ENCODE results near the gene NINJ1. TPM values are rescaled to one million over a fixed set of nuclear protein-coding genes. Genes with fewer than 3 reads are reported as not detected.

Gene NINJ1
- total RNA-seq, 1 experiment from 2014 or later: 30.5 TPM

DNA sequence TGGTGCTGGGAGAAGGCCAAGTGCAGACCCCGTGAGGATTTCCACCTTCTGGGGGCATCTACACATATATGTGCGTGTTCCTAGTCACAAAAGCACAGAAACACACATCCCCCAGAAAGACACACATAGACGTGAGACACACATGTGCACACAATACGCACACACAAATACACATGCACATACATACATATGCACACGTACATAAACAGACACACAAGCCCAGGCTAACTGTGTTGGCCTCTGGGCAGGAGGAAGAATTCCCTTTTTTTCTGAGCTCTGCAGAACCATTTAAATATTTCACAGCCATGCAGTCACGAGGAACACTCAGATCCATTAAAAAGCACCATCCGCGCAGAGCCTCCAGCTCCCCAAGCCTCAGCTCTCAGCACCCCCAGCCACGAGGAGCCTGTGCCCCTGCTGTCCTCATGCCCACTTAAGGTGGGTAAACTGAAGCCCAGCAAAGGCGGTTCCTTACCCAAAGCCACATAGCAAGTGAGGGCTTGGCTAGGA lies 5.3 kb downstream of the NINJ1 start:
- POLR2A ChIA-PET (ENCODE audit: unreplicated experiment): no interaction called here
- no peak overlapping the region for H2AFZ ChIP-seq (ENCODE audit: low read length)
- BruUV-seq (replicated peaks): no TSS peak
- ATAC-seq (no peak), DNase-seq (no peak)
- no peak overlapping the region for H3K27ac ChIP-seq (ENCODE audit: low read length)
- H3K9me2 ChIP-seq (replicated peaks; ENCODE audit: low read length): no peaks in the 10 kb centered on the region
- H3K4me2 ChIP-seq (ENCODE audit: low read length): no peak overlapping the region
- H3F3A ChIP-seq (ENCODE audit: low read length, unreplicated experiment): no peaks in the 10 kb centered on the region
- no peaks in the 10 kb centered on the region for H3K36me3 ChIP-seq (ENCODE audit: low read depth, low read length)
- peaks cover 23% of the 10 kb centered on the region for H3K79me2 ChIP-seq (ENCODE audit: low read length)
- no peak overlapping the region for H3K4me3 ChIP-seq (ENCODE audit: low read length)
- intact Hi-C loops (cut with micrococcal nuclease): no loop called here
- no peaks in the 10 kb centered on the region for H3K9me3 ChIP-seq (ENCODE audit: low read length)
- H3K27me3 ChIP-seq (ENCODE audit: low read length): no peaks in the 10 kb centered on the region
- H4K20me1 ChIP-seq (ENCODE audit: low read length): no peaks in the 10 kb centered on the region
- no peak for TF ChIP-seq EZH2phosphoT487 (IDR thresholded peaks at IDR 0.05; ENCODE audit: borderline replicate concordance, low read length)
- TF ChIP-seq EZH2 (IDR thresholded peaks at IDR 0.05; ENCODE audit: low read length, unreplicated experiment): no peak
- H3K4me1 ChIP-seq (ENCODE audit: insufficient read depth, low read length): peaks cover 13% of the 10 kb centered on the region
- no peak overlapping the region for H3K9ac ChIP-seq (ENCODE audit: low read length)
- CTCF ChIA-PET: no interaction called here

DNA sequence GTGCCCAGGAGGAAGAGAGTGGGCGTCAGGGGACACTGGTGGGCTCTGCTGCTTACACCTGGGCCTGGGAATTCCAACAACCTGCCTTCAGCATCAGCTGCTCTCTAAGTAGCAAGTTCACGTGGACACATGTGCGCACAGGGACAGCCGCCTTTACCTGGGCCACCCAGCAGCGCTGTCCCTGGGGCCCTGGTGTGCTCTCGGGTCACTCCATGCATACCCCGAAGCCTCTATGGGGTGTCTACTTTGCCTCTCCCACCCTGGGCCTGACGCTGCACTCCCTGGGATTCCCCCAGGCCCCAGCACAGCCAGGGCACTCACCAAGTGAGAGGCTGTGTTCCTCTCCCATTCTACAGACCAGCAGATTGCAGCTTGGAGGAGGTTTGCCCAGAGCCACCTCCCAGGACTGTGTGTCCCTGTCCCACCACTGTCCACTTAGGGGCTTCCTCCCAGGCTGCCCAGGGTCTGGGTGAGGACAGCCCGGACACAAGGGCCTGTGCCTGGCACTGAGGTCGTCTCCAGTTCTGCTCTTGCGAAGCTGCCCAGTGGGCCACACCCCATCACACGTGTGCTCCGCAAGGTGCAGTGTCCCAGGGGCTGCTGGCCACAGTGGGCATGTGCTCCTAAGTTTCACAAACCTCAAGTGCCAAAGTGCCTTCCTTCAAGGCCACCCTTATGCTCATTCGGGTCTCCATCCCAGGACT lies 5.9 kb downstream of the NINJ1 start:
- H3K9me3 ChIP-seq (ENCODE audit: low read length): no peaks in the 10 kb centered on the region

DNA sequence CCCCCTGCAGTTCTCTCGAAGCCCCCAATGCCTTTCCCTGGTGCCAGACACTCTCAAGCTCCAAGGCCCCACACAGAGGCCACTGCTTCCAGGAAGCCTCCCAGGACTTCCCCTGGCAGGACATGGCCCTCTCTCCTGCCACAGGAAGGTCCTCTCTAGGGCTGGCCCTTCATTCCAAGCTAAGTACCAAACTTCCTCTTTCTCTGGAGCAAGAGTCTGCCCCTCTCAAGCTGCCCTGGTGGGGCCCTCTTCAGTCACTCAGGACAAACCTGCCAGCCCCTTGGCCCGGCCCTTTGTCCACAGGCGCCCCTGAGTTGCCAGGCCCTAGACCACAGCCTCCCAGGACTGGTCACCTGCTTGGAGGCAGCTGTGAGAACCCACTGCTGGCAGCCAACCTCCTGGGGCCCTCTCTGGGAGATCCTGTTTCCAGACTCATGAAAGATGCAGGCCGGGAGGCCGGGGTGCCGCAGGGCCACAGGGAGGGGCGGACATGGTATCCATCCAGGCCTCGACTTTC lies 6.6 kb downstream of the NINJ1 start:
- ATAC-seq: no peak
- BruUV-seq (replicated peaks): no TSS peak
- Histone ChIP-seq H3K36me3 (ENCODE audit: low read depth, low read length) (no peaks in the 10 kb centered on the region), H3K27me3 (ENCODE audit: low read length) (no peaks in the 10 kb centered on the region), H3F3A (ENCODE audit: low read length, unreplicated experiment) (no peaks in the 10 kb centered on the region), H3K27ac (ENCODE audit: low read length) (no peak overlapping the region), H3K79me2 (ENCODE audit: low read length) (peaks cover 9% of the 10 kb centered on the region; the same call in 1 of the 2 replicates), H2AFZ (ENCODE audit: low read length) (no peak overlapping the region), H3K9ac (ENCODE audit: low read length) (no peak overlapping the region), H3K4me1 (ENCODE audit: insufficient read depth, low read length) (peaks cover 3% of the 10 kb centered on the region; the same call in 1 of the 2 replicates), H3K4me2 (ENCODE audit: low read length) (no peak overlapping the region), H3K9me2 (replicated peaks; ENCODE audit: low read length) (no peaks in the 10 kb centered on the region), H3K9me3 (ENCODE audit: low read length) (no peaks in the 10 kb centered on the region), H3K4me3 (ENCODE audit: low read length) (no peak overlapping the region), H4K20me1 (ENCODE audit: low read length) (no peaks in the 10 kb centered on the region)
- no peak for DNase-seq
- ChIA-PET POLR2A (ENCODE audit: unreplicated experiment) (no interaction called here), CTCF (no interaction called here)
- intact Hi-C loops (cut with micrococcal nuclease): no loop called here
- no peak for TF ChIP-seq EZH2phosphoT487 (IDR thresholded peaks at IDR 0.05; ENCODE audit: borderline replicate concordance, low read length)
- TF ChIP-seq, protein P1, sequence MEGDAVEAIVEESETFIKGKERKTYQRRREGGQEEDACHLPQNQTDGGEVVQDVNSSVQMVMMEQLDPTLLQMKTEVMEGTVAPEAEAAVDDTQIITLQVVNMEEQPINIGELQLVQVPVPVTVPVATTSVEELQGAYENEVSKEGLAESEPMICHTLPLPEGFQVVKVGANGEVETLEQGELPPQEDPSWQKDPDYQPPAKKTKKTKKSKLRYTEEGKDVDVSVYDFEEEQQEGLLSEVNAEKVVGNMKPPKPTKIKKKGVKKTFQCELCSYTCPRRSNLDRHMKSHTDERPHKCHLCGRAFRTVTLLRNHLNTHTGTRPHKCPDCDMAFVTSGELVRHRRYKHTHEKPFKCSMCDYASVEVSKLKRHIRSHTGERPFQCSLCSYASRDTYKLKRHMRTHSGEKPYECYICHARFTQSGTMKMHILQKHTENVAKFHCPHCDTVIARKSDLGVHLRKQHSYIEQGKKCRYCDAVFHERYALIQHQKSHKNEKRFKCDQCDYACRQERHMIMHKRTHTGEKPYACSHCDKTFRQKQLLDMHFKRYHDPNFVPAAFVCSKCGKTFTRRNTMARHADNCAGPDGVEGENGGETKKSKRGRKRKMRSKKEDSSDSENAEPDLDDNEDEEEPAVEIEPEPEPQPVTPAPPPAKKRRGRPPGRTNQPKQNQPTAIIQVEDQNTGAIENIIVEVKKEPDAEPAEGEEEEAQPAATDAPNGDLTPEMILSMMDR (conservative IDR thresholded peaks at IDR 0.05; ENCODE audit: low read depth, low read length): no peak
- TF ChIP-seq EZH2 (IDR thresholded peaks at IDR 0.05; ENCODE audit: low read length, unreplicated experiment): no peak

More for the DNA sequence above, 5.9 kb downstream of the NINJ1 start:
- intact Hi-C loops (cut with micrococcal nuclease): no loop called here
- no peaks in the 10 kb centered on the region for H3F3A ChIP-seq (ENCODE audit: low read length, unreplicated experiment)
- H3K9me2 ChIP-seq (replicated peaks; ENCODE audit: low read length): no peaks in the 10 kb centered on the region
- H4K20me1 ChIP-seq (ENCODE audit: low read length): no peaks in the 10 kb centered on the region
- no peak overlapping the region for H3K27ac ChIP-seq (ENCODE audit: low read length)
- no peak for TF ChIP-seq EZH2 (IDR thresholded peaks at IDR 0.05; ENCODE audit: low read length, unreplicated experiment)
- no peak for TF ChIP-seq EZH2phosphoT487 (IDR thresholded peaks at IDR 0.05; ENCODE audit: borderline replicate concordance, low read length)
- TF ChIP-seq, protein P1 (conservative IDR thresholded peaks at IDR 0.05; ENCODE audit: low read depth, low read length): no peak
- H2AFZ ChIP-seq (ENCODE audit: low read length): no peak overlapping the region
- DNase-seq (no peak), ATAC-seq (no peak)
- CTCF ChIA-PET: no interaction called here
- no TSS peak for BruUV-seq (replicated peaks)
- no peaks in the 10 kb centered on the region for H3K27me3 ChIP-seq (ENCODE audit: low read length)
- no peak overlapping the region for H3K9ac ChIP-seq (ENCODE audit: low read length)
- POLR2A ChIA-PET (ENCODE audit: unreplicated experiment): no interaction called here
- H3K79me2 ChIP-seq (ENCODE audit: low read length): peaks cover 17% of the 10 kb centered on the region
- no peak overlapping the region for H3K4me2 ChIP-seq (ENCODE audit: low read length)
- peaks cover 11% of the 10 kb centered on the region for H3K4me1 ChIP-seq (ENCODE audit: insufficient read depth, low read length)
- no peaks in the 10 kb centered on the region for H3K36me3 ChIP-seq (ENCODE audit: low read depth, low read length)
- H3K4me3 ChIP-seq (ENCODE audit: low read length): no peak overlapping the region
